ENCODE results near the gene TREX2. TPM values are rescaled to one million over a fixed set of nuclear protein-coding genes. Genes with fewer than 3 reads are reported as not detected.

Gene TREX2
- total and polyA plus RNA-seq, 8 donors, result 0.55 to 1.4 (median 0.92) TPM

- Histone ChIP-seq H3K9me3 (no peaks in the 10 kb centered on the region), H3K27ac (no peak overlapping the region), H3K27me3 (no peaks in the 10 kb centered on the region), H3K36me3 (no peaks in the 10 kb centered on the region), H3K4me3 (no peak overlapping the region), H3K4me1 (peaks cover 0 to 8% of the 10 kb centered on the region in 2 donors)
- intact Hi-C loops (cut with DNase I), result no loop called here
- ATAC-seq, result no peak
- peak in 1 of 4 donors; percentile 25 for DNase-seq
- TF ChIP-seq CTCF (IDR thresholded peaks at IDR 0.05), result no peak
Observed at GRCh38 chrX:153412746-153413720, 32.8 kb downstream of the TREX2 start.

- DNase-seq (no peak), ATAC-seq (peak; percentile 6)
- H3K27ac ChIP-seq, result no peak overlapping the region
- no peaks in the 10 kb centered on the region for H3K36me3 ChIP-seq
- peaks cover 0 to 8% of the 10 kb centered on the region in 2 donors for H3K4me1 ChIP-seq
- TF ChIP-seq CTCF (IDR thresholded peaks at IDR 0.05), result no peak
- no peaks in the 10 kb centered on the region for H3K27me3 ChIP-seq
- H3K9me3 ChIP-seq, result no peaks in the 10 kb centered on the region
- intact Hi-C loops (cut with DNase I), result no loop called here
- H3K4me3 ChIP-seq, result peak overlapping the region; percentile 43 to 52
Observed at GRCh38 chrX:153411988-153412574, 33.8 kb downstream of the TREX2 start.

GRCh38 chrX:153411255-153411987 is 34.4 kb downstream of the TREX2 start, which contains the start of gene ZFP92:
TSS of gene ZFP92 (plus strand) at chrX:153411472. CDS start at chrX:153418323, 6,851 bp downstream.
- no peaks in the 10 kb centered on the region for H3K36me3 ChIP-seq
- H3K9me3 ChIP-seq, result no peaks in the 10 kb centered on the region
- intact Hi-C loops (cut with DNase I), result no loop called here
- peak; percentile 83 for ATAC-seq
- H3K4me3 ChIP-seq, result peak within 1 kb of the TSS; percentile 43 to 52
- TF ChIP-seq CTCF (IDR thresholded peaks at IDR 0.05), result no peak
- peak in 1 of 4 donors; percentile 85 for DNase-seq
- H3K27ac ChIP-seq, result no peak within 1 kb of the TSS
- no peaks in the 10 kb centered on the region for H3K27me3 ChIP-seq
- H3K4me1 ChIP-seq, result peaks cover 0 to 8% of the 10 kb centered on the region in 2 donors

- H3K36me3 ChIP-seq, result no peaks in the 10 kb centered on the region
- H3K27ac ChIP-seq, result no peak overlapping the region
- peak overlapping the region; percentile 43 to 52 for H3K4me3 ChIP-seq
- no peaks in the 10 kb centered on the region for H3K27me3 ChIP-seq
- ATAC-seq (no peak), DNase-seq (no peak)
- peaks cover 0 to 8% of the 10 kb centered on the region in 2 donors for H3K4me1 ChIP-seq
- intact Hi-C loops (cut with DNase I), result no loop called here
- no peak for TF ChIP-seq CTCF (IDR thresholded peaks at IDR 0.05)
- H3K9me3 ChIP-seq, result no peaks in the 10 kb centered on the region
Observed at GRCh38 chrX:153410888-153411254, 35.0 kb downstream of the TREX2 start.

Data from left lung (tissue), 10 donors.